DOHH2 (cell line): ENCODE measurements around the gene ATP13A3.
"Not testable (repeated sequence)": the region's sequence is repeated elsewhere in the genome, so short reads cannot be mapped to it uniquely, and the experiment has no call there.

Experiments used
- CTCF ChIP-seq: fragments of 200-600 bp; sonication (generic); IDR thresholded peaks from one replicate; pipeline ENCODE4 v1.5.1; 2014; ENCODE audit warnings: antibody characterized with exemption, mild to moderate bottlenecking, low read depth, low read length; ENCODE audit not compliant: poor library complexity, severe bottlenecking
- EZH2phosphoT487 ChIP-seq: fragments of 200-600 bp; sonication (generic); IDR thresholded peaks from 2 replicates; pipeline ENCODE4 v1.6.1; 2017; ENCODE audit warnings: borderline replicate concordance, mild to moderate bottlenecking, antibody characterized with exemption, low read length, moderate library complexity, mixed read lengths

- TF ChIP-seq CTCF, EZH2phosphoT487: not testable (repeated sequence)
These were observed 33.9 kb upstream of the ATP13A3 start for GRCh38 chr3:194520682-194521162.
